Measurements from ENCODE around the gene HIVEP3.
A peak's percentile ranks its signal among the peaks of the same experiment; 100 is the strongest.
"Not testable (repeated sequence)": the region's sequence is repeated elsewhere in the genome, so short reads cannot be mapped to it uniquely, and the experiment has no call there.

The HIVEP3 gene

GRCh38 chr1:41918450-41919043, at the start of gene HIVEP3:
TSS of gene HIVEP3 (minus strand) at chr1:41918922.
- DNase-seq: peak; percentile 76

GRCh38 chr1:41964400-41964799, 45.7 kb upstream of the HIVEP3 start:
- DNase-seq: no peak

DNA sequence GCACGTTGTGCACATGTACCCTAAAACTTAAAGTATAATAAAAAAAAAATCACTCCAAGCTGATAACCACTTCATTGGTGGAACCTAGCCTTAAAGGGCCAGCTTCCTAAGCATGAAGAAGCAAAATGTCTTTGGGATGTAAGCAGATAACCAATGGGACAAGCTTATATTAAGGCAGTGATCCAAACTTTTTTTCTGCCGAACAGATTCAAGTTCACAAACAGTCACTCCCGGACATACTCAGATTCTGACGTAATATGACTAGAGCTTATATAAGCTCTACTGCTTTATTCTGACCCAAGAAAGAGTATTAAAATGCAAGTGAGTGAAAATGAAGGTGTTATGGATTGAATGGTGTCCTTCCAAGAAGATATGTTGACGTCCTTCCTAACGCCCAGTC, 44.9 kb upstream of the HIVEP3 start:
- DNase-seq: no peak

DNA sequence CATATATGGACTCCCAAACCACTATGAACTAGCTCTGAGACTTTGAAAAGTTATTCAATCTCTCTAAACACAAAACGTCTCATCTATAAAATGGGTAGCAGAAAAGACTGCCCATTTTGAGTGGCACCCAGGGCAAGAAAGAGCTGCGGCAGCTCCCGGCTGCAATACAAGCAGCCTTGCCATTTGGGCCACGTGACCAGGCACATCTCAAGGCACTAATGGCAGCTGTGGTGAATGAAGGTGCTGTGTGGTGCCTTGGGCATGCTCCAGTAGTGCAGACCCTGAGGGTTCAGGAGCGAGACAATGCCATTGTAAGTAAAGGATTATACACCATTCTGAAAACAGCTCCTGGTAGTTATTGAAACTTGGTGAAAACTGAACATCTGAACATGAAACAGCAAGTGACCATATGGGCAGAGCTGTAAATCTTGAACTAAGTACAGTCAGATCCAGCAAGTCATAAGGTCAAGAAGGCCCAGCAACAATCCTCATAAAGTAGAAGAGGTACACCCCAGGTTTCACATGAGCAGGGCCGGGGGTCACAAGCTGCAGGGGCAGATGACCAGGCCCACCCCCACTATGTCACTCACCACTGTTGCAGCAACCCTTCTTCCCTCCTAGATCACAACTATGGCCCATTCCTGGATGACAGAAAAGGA, 39.4 kb upstream of the HIVEP3 start:
- DNase-seq: no peak

- DNase-seq: no peak
Measured at GRCh38 chr1:41957568-41957967, 38.8 kb upstream of the HIVEP3 start.

- no peak for DNase-seq
Measured at GRCh38 chr1:41955461-41956159, 36.9 kb upstream of the HIVEP3 start.

- no peak for DNase-seq
Measured at GRCh38 chr1:41954533-41954944, 35.8 kb upstream of the HIVEP3 start.

DNA sequence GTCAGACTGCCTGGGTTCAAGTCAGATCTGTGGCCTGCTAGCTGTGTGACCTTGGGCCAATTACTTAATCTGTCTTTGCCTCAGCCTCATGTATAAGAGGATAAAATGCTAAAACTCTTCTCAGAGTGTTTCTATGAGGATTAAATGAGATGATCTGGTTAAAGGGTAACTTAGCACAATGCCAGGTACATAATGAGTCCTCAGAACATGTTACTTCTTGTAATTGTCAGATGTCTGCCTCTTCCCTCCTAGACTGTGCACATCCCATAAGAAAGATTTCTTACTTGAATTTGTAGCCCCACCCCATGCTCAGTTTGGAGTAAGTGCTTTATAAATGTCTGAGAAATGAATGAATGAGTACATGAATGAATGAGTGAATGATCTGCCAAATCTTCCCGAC, 34.6 kb upstream of the HIVEP3 start:
- no peak for DNase-seq

DNA sequence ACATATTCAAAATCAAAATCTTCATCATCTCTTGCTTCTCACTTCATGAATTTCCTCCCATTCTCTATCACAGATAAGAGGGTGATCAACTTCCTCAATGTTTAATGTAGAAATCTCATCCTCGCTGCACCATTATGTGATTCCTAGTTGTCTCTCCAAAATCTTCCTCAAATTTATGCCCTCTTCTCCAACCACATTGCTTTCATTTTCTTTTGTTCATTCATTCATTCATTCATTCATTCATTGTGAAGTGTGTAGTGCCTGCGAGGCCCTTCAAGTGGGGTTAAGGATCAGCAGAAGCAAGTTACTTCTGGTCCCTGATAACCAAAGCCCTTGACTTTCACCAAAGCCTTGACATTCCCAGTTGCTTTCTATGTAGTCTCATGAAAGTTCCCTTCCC, 33.5 kb upstream of the HIVEP3 start:
- DNase-seq: no peak

GRCh38 chr1:41951492-41951891, 32.8 kb upstream of the HIVEP3 start:
- not testable (repeated sequence) for DNase-seq

GRCh38 chr1:41950820-41951219, 32.1 kb upstream of the HIVEP3 start:
- no peak for DNase-seq

GRCh38 chr1:41945946-41946345, 27.2 kb upstream of the HIVEP3 start:
- DNase-seq: not testable (repeated sequence)

- no peak for DNase-seq
Measured at GRCh38 chr1:41943717-41944116, 25.0 kb upstream of the HIVEP3 start.

- DNase-seq: no peak
Measured at GRCh38 chr1:41942278-41942677, 23.6 kb upstream of the HIVEP3 start.

GRCh38 chr1:41941381-41941780, 22.7 kb upstream of the HIVEP3 start:
- no peak for DNase-seq

DNA sequence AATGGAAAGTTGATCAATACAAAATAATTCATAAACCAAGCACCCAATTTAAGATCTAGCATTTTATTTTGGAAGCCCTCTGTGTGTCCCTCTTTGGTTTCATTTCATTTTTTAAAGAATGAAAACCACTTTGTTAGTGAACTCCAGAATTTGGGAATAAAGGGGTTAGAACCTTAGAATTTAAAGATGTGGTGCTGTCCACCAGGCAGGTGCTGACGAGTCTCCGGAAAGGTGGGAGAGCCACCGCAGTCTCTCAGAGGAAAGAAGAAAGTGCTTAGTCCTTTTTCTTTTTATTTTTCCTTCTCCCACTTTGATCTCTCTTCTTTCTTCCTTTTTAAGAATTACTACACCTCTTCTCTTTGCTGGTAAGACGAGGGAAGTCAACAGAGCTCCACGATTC, 20.5 kb upstream of the HIVEP3 start:
- DNase-seq: no peak

DNA sequence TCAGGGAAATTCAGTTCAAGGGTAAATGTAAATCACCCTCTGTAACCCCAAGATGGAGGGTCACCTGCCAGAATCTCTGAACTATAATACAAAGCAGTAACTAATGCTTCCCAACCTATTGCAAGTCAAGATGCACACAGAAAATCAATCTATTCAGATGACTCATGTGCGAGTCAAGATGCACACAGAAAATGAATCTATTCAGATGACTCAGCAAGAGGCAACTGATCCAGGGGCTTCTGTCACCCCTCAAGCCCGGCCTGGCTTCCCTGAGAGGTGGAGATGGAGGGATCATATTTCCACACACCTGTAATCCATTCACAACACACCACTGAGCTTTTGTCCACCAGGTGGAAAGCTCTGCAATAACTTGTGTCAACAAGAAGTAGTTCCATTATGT, 17.4 kb upstream of the HIVEP3 start:
- DNase-seq: peak; percentile 92

DNA sequence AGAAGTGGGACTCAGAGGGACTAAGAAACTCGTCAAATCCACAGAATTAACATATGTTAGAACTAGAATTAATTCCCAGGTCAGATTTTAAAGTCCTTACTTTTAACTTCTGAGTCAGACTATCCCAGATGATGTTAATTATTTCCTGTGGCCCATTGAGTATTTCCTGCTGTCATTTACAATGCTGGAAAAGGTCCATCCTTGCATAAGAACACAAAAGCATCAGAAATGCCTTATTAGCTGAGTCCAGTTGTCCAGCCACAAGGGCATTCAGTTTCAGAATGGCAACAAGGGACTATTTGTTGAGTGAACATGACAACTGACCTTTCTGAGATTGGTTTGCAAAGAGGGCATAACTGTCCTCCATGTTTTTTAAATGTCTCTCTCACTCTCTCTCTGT, 16.5 kb upstream of the HIVEP3 start:
- DNase-seq: no peak

- no peak for DNase-seq
Measured at GRCh38 chr1:41933106-41933505, 14.4 kb upstream of the HIVEP3 start.

DNA sequence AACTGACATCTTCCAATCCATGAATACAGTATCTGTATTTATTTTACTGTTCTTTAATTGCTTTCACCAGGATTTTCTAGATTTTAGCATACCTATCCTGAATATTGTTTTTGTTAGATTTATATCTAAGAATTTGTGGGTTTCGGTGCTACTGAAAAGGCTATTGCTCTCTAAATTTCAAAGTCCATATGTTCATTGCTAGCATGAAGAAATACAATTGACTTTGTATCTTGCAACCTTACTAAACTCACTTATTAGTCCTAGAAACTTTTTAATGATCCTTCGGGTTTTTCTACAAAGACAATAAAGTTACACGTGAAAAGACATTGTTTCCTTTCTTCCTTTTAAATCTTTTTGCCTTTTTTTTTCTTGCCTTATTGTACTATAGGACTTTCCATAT, 12.9 kb upstream of the HIVEP3 start:
- no peak for DNase-seq

GRCh38 chr1:41927118-41927517, 8.4 kb upstream of the HIVEP3 start:
- DNase-seq: no peak

GRCh38 chr1:41925712-41926111, 7.0 kb upstream of the HIVEP3 start:
- peak; percentile 55 for DNase-seq

- DNase-seq: no peak
Measured at GRCh38 chr1:41924911-41925310, 6.2 kb upstream of the HIVEP3 start.

DNA sequence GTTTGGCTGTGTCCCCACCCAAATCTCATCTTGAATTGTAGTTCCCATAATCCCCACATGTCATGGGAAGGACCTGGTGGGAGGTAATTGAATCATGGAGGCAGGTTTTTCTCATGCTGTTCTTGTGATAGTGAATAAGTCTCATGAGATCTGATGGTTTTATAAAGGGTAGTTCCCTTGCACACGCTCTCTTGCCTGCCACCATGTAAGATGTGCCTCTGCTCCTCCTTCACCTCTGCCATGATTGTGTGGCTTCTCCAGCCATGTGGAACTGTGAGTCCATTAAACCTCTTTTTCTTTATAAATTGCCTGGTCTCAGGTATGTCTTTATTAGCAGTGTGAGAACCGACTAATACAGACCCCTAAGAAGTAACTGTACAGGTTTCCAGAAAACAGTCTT, 2.5 kb upstream of the HIVEP3 start:
- DNase-seq: not testable (repeated sequence)
